NCI-H82 (cell line): ENCODE data around the gene SLCO3A1.

Experiments
- DNase-seq: peaks from one replicate; lab custom pipeline; 2025; lab: John Stamatoyannopoulos, UW

The SLCO3A1 gene

DNA sequence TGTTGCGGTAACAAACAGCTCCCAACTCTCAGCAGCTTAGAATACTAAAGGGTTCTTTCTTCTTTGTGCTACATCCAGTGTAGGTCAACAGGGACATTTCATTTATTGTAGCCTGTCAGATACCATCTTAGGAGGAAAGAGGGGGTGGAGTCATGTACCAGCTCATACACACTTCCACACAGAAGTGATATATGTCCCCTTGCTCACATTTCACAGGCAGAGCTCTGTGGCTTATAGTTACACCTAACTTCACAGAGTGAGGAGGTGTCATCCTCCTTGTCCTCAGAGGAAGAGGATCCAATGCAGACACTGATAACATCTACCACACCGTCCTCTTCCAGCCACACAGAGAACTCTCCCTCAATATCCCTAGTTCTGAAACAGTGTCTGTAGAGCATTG lies 247.2 kb downstream of the SLCO3A1 start:
- DNase-seq: no peak

DNA sequence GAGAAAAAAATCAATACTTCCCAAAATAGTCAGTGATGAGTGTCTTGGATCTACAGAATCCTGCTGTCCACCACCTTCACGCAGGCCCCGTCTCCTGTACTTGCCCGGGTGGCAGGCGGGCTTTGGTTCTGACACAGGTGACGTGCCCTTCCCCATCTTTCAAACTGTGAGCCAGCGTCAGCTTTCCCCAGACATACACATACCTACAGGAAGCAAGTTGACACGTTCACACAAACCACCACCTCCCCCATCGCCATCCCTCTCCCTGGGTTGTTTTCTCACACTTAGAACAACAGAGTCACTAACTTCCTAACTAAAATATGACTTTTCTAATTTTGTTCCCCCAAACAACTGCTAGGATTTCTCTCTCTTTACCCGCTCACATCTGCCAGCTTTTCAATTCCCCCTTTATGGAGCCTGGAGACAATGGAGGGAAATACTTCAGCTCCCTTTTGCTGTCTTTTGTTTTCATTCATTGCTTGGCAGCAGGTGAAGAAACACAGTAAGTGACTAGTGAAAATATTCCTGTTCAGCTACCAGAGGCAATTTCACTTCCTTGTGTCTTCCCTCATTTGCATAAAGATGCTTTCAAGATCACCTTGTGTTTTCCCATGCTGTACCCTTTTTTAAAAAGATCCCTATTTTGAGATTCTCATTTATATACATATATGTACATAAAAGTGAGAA lies 248.3 kb downstream of the SLCO3A1 start:
- no peak for DNase-seq

DNA sequence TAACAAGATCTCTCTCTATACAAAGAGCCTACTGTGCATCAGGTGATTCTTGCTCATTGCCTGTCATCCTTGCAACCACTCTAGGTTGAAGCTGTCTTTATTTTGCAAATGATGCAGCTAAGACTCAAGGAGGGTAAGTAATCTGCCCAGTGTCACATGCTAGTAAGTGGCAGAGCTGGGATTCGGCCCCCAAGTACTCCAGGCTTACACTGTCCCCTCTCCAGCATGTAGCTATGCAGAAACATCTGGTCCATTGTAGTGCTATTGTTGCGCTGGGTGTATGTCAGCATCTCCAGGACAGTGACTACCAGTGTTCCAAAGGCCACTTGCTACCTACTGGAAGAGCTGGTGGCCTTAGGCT lies 248.9 kb downstream of the SLCO3A1 start:
- DNase-seq: no peak

DNA sequence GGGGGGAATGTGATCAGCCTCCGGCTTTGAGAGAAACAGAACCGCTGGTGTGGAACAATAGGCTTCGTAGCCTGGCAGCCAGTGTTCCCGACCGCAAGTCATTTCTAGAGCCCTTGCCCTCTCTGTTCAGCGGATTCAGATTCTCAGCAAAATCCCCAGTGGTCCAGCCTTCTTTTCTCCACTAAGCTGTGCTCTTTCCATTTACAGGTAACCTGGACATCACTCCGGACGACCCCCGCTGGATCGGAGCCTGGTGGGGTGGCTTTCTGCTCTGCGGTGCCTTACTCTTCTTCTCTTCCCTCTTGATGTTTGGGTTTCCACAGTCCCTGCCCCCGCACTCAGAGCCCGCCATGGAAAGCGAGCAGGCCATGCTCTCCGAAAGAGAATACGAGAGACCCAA lies 250.6 kb downstream of the SLCO3A1 start:
- DNase-seq: no peak

DNA sequence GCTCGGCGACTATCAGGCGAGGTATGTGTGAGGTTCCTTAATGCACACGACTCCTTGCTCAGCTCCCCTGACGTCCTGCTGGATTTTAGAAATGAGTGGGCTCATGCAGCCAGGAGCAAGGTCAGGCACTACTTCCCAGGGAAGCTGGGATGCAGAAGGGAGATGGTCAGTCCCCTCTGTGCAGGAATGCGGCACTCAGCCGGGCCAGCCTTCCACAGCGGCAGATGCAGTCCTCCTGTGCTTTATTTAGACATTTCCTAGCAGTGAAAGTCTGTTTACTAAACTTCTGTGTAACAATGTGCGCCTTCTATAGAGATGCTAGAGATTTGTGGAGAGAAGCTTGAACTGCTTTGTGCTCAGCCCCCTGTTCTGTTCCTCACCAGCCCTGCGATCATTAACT lies 252.1 kb downstream of the SLCO3A1 start:
- DNase-seq: no peak

DNA sequence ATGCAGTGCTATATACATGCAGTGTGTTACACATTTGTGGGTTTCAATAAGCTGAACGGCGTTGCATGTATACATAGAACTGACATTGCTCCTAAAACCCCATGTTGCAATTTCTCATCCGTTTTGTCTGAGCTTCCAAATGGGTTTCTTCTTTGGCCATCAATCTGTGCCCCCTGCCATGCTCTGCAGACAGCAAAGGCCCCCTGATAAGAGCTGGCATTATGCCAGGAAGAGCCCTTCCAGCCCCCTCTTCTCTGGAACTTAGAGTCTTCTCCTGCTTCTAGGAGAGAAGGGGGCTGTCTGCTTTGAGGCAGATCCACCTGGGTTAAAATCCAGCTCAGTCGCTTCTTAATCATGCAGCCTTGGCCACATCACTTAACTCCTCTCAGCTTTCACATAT lies 254.0 kb downstream of the SLCO3A1 start:
- peak; percentile 29 for DNase-seq

DNA sequence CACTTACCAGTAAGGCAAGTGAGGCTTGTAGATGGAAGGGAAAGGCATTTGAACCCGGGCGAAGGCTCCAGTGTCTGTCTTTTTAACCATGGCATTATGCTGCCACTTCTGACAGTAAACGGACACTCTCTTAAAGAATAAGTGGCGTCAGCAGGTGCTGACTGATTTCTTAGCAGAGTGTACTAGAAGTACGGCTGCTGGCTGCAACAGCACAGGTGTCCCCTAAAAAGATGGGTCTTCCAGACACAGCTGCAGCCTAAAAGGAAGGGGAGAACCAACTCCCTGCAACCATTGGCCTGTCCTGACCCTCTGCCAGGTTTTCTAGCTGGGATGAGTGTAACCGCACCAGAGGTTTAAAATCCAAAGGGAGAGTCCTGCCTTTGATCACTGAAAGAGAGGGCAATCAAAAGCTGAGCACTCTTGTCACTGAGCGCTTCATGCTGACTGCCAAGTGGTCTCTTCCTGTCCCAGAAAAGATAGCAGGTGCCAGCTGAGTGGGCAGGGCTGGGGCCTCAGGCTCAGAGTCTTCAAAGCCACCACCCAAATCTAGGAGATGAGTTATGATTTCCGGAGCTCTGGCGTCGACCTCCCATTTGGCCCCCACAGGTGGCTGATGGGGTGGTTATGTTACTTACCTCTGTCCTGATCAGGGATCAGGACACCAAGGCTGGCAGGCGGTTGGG lies 255.8 kb downstream of the SLCO3A1 start:
- DNase-seq: no peak

DNA sequence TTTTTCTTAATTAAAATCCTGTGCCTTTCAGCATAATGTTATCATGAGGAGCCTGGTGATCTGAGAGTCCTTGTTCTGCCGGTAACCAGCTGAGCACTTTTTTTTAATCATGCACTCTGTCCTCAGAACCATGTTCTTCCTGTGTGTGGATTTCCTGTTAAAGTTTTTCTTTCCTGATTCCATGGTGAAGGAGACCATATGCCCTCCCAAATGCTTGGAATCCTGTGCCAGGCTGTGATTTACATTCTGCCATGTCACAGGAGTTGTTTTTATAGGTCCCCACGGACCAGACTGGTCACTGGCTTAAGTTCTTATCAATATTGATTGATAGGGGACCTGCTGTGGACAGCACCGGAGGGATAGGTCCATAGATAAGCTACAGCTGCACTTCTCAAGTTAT lies 257.8 kb downstream of the SLCO3A1 start:
- no peak for DNase-seq

DNA sequence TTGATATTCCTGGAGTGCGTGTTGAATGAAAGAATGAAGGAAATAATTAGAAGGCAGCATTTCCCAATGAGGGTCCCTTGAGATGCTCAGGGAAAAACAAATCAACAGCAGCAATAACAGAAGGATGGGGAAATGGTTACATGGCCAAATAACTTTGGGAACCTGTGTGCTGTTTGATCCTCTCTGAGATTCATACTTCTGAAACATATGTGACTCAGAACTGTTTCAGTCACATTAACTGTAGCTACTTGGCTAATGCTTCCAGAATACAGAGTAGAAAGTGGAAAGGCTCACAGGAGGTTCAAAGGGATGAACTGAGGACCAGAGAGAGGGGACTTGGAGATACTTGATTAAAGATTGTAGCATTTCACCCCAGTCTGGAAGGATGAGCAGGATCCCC lies 258.2 kb downstream of the SLCO3A1 start:
- no peak for DNase-seq

DNA sequence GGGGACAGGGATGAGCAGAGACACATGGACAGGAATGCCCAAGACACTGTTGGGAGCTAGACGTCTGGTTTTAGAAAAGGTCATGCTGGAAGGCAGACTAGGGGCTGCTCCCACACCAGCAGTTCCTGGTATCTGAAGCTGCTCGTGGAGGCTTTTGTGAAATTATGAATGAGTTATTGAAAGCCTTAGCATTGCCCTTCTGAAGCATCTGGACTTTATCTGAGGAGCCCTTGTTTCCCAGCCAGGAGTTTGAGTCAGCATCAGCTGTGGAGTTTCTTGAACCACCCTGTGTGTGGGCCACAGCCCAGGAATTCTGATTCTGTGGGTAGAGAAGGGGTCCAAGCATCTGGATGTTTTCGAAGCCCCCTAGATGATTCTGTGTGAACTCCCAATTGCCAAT lies 258.7 kb downstream of the SLCO3A1 start:
- DNase-seq: no peak

DNA sequence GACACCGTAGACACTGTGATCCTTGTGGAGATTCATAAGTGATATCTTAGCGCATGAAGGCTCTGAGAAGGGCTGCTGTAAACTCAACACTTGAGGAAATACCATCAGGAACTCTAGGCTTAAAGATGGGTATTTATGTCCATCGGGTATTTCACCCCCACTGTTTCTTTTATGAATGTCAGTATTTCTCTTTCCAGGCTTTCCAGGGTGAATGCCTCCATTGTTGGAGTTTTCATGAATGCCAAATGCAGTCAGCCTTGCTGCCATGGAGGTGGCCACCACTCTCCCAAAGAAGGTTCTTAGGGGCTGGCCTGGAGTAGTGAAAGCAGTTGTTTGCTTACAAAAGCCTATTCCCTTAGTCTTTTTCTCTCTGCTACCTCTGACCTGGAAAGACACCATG lies 259.2 kb downstream of the SLCO3A1 start:
- no peak for DNase-seq

DNA sequence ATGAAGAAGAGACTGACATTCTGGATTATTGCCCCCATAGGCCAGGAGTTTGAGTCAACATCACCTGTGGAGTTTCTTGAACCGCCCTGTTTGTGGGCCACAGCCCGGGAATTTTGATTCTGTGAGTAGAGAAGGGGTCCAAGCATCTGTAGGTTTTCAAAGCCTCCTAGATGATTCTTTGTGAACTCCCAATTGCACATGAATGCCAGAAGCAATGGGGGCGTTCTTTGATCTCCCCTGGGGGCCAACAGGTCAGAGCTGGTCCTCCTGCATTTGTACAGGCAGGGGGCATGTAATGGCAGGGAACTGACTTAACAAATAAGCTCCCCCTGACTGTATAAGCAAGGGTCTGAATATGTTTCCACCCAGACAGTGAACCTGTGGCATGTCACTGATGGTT lies 260.3 kb downstream of the SLCO3A1 start:
- no peak for DNase-seq

DNA sequence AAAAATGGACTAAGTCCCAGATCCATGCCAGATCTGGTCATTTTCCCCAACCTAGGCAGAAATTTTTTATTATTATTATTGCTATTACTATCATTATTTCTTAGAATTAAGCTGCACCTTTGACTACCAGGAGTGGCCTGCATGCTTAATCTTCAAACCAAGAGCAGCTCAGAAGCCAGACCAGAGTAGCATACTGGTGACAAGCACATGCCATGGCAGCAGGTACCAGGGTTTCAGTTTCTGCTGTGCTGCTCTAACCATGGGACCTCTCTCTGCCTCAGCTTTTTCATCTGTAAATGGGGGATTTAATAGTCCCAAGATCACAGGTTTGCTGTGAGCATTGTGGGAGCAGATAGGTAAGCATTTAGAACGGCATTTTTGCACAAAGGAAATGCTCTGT lies 262.3 kb downstream of the SLCO3A1 start:
- DNase-seq: no peak

DNA sequence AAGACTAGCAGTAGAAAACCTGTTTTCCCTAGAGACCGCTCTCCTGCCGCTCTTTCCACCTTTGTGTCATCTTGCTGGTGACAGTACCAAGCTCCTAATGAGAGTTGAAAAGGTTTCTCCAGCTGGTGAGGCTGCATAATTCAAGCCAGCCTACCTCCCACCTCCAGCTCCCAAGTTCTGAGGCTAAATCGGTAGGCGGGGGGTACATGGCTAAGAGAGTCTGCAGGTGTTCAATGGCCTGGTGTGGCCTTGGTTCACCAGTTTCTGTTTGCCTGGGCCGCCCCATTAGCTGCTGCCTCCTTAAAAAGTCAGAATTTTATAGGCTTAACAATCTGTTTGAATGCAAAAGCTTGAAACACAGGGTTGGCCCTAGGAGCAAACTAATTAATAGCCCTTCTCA lies 262.8 kb downstream of the SLCO3A1 start:
- no peak for DNase-seq

DNA sequence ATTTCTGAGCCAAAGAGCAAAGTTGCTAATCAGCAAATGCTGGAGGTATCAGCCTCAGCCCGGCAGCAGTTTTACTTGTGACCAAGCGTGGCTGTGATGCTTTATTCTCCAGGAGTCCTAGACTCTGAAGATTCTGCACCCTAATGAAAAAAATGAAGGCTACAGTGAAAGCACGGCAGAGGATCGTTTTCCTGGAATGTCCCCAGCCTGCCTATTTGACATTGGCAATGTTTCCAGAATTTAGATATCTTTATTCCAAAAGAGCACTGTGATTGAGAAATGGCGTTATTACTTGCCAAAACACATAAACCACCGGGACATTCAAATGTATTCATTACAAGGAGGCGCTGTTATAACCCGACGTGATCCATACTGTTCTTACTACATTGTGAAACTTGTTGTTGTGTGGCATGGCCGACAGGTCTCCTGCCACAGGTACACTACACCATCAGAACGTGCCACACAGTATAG lies 263.8 kb downstream of the SLCO3A1 start:
- DNase-seq: no peak

DNA sequence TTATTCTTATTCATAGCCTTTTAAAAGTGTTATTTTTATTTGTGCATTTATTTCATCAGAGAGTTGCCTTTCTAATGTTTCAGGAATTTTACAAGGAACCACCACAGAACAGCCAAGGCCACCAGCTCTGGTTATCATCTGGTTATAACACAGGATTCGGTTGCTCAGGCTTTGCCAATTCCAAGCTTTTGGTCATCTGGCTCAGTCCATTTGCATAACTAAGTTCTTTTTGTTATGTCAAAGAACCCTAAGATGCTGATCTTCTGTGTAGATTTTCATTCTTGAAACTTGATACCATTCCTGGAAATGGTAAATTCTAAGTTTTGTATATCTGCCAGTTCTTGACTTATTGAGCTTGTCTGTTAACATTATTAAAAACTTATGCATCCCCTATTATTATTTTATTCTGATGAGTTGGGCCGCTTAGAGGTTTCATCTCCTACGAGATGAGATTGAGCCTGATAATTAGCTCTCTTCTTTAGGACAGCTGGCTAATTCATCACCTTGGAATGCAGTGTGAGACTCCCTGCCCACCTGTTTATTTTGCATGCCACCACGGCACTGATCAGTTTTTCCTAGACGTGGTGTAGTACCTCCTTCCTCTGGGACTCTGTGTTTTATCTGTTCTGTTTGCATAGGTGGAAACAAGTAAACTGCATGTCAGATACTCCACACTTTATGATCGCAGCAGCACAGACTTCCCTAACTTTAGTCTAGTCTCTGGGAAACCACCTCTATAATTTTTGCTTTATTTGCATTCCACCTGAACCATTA lies 264.8 kb downstream of the SLCO3A1 start:
- DNase-seq: peak; percentile 51

DNA sequence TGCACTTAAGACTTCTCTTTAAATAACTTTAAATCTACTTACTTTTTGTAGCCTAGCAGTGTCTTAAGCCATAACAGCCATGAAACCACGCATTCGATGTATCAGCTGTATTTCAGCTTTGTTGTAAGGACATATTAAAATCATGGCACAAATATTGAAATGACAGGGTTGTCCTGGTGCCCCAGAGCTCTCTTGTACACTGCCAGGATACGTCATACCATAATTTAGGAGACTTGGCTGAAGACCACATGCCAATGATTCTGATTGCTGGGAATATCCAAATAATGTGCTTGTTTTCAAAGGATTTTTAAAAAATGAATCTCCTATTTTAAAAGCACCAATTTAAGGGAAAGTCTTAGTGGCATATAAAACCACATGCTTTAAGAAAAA lies 265.4 kb downstream of the SLCO3A1 start:
- DNase-seq: no peak

DNA sequence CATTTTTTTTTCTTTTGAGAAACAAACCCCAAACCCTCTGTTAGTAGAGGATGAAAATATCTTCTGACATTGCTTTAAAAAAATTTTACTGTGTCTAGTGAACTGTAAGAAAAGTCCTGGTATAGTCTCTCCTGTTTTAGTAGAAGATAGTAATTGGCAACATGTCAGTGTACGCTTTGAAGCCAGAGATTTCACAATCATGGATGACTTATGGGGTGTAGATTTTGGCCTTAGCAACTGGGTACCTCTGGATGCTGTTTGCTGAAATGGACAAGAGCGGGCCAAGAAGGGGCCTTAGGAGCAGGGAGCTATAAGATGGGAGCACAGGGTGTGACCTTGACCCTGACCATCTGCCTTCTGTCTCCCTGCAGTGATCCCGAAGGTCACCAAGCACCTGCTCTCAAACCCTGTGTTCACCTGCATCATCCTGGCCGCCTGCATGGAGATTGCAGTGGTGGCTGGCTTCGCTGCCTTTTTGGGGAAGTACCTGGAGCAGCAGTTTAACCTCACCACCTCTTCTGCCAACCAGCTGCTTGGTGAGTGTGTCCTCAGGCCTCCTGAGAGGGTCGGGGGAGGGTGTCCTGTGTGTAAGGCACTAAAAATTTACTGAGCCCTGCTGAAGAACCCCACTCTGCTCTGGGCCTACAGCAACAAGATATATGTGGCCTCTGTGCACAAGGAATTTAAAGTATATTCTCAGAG lies 266.7 kb downstream of the SLCO3A1 start:
- no peak for DNase-seq

DNA sequence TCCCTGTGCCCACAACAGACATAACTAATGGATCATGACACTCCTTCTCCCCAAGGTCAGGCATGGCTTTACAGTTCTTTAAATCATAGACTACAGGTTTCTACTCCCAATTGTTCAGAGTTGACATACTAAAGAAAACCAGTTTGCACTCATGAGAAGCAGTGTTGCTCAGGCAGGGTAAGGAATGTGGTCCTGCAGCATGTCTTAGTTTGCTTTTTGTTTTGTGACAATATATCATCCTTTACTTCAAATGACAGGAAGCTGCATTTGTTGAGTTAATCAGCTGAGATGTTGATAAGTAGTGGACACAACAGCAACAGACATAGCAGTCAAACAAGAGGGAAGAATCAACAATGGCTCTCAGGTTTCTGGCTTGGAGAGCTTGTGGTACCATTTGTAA lies 267.5 kb downstream of the SLCO3A1 start:
- DNase-seq: no peak

DNA sequence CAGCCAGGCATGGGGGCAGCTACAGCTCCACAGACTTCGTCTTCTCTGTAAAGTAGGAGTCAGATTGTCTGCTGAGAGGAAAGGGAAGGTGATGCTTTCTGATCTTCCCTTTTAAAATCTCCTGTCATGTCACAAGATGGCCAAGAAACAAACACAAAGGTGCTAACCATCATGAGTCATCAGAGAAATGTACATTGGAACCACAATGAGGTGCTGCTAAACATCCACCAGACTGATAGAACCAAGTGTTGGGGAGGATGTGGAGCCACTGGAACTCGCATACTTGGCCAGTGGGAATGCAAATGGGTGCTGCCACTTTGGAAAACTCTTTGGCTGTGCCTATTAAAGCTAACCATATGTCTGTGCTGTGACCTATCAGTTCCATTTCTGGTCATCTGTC lies 268.8 kb downstream of the SLCO3A1 start:
- no peak for DNase-seq

DNA sequence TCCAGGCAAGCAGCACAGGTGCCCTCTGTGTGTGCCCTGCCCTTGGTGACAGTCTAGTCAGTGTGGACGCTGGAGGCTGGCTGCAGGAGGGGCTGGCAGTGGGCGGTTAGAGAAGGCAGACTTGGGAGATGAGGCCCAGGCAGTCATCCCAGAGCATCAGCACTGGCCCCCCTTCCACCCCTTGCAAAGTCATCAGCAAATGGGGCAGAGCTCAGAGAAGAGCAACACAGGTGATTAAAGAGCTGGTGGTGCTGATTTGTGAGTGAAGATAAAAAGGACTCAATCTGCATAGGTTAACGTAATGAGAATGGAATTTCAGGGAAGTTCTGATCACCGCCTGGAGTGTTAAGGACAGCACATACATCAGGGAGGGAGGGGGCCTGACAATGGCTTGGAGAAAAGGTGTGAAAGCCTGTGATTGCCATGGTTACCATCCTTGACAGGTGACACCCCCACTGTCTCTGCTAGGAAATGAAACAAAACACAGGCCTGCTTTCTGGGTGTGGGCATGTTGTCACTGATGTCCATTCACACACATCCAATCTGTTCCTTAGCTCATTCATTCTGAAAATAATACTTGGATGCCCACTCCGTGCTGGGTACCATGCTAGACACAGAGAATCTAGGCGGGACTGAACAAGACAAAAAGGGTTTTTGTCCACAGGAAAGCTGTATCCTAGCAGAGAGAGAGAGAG lies 270.6 kb downstream of the SLCO3A1 start:
- DNase-seq: no peak

DNA sequence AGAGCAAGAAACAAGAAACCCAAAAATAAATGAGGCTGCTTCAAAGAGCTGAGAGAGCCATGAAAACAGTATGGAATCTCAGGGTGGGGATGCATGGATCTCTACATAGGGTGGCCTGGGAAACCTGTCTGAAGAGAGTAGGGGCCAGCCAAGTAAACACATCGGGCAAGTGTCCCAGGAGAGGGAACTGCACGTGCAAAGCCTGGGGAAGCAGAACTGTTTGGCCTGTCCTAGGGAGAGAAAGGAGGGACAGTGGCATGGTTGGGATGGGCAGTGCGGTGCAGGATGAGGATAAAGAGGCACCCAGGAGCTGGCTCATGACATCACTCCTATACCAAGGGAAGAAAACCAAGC lies 271.1 kb downstream of the SLCO3A1 start:
- DNase-seq: no peak
